ENCODE measurements around the gene ASNS. TPM values are rescaled to one million over a fixed set of nuclear protein-coding genes. Genes with fewer than 3 reads are reported as not detected.
"Not testable (repeated sequence)": the region's sequence is repeated elsewhere in the genome, so short reads cannot be mapped to it uniquely, and the experiment has no call there.

ASNS gene, protein sequence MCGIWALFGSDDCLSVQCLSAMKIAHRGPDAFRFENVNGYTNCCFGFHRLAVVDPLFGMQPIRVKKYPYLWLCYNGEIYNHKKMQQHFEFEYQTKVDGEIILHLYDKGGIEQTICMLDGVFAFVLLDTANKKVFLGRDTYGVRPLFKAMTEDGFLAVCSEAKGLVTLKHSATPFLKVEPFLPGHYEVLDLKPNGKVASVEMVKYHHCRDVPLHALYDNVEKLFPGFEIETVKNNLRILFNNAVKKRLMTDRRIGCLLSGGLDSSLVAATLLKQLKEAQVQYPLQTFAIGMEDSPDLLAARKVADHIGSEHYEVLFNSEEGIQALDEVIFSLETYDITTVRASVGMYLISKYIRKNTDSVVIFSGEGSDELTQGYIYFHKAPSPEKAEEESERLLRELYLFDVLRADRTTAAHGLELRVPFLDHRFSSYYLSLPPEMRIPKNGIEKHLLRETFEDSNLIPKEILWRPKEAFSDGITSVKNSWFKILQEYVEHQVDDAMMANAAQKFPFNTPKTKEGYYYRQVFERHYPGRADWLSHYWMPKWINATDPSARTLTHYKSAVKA
- 10 to 100 TPM; 25.8 to 32.7 (median 29.2) TPM for polyA plus RNA-seq (ENCODE audit: insufficient read length in 3 of 3)

DNA sequence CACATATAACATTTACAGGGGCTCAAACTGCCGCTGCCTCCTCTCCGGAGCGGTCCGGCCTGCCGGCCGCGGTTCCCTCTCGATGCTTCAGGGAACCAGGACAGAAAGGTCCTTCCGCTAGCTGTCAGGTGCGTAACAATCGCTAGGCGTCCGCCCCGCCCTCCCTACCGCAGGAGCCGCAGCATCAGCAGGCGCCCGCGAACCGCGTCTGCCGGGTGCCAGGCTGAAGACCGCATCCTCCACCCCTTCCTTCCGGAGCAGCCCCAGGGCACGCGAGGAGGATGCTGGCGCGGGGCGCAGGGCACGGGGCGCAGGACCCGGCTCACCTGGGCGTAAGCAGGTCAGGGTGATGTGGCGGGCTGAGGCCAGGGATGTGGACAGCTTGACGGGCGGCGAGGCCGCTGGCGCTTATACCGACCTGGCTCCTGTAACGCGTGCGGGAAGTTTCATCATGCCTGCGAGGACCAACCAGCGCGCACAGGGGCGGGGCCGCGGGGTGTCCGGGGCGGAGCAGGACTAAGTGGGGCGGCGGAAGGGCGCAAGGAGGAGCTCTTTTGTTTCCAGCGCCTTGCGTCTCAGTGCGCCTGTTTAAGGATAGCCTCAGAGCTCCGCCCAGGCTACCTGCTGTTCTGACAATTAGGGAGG lies at the start of gene ASNS:
TSS of gene ASNS (minus strand) at position 384 of the 645 bp plus-strand sequence. CDS start 3,252 bp downstream, outside the sequence.
- peak; percentile 48 to 75 (median 71) for DNase-seq (ENCODE audit: low read depth in 3 of 3, low spot score in 2 of 3)

DNA sequence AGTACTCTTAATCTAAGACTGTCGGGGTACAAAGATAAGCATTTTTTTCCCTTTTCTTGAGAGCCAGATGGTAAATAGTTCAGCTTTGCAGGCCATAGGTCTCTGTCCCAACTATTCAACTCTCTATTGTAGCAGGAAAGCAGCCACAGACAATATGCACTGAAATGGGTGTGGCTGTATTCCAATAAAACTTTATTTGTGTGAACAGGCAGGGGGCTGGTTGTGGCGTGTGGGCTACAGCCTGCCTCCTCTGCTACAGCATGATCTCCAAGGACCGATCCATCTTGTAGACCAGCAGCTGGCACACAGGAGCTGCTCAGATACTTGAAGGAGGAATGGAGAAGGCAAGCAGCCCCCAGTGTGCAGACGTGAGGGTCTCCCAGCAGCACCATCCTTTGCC lies 49.0 kb upstream of the ASNS start:
- DNase-seq (ENCODE audit: low read depth in 3 of 3, low spot score in 2 of 3), result not testable (repeated sequence)

DNA sequence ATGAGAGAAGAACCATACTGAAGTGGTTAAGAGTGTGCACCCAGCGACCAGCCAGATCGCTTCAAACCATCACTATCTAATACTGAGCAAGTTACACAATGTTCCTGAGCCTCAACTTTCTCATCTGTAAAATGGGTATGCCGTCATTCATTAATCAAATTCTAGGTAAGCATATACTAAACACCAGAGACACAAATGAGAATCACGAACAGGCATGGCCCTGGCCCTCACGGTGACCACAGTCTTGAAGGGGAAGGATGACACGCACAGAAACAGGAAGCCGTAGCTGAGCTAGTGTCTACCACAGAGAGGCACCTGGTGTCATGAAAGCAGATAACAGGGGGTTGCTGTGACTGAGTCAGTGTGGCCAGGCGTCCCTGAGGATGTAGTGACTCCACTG lies 43.1 kb upstream of the ASNS start:
- DNase-seq (ENCODE audit: low read depth in 3 of 3, low spot score in 2 of 3), result not testable (repeated sequence)

DNA sequence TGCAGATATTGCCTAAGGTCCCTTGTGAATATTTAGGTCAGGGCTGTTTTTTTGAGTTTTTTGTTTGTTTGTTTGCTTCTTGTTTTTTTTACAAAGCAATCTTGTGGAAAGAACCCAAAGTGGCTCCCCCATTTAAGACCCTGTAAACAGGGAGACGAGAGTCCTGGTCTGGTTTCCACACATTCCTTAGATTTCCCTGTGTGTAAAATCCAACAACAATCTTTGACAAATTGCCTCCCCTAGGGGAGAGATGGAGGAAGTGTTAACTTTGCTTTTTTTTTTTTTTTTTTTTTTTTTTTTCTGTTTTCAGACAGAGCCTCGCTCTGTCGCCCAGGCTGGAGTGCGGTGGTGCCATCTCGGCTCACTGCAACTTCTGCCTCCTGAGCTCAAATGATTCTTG lies 40.1 kb upstream of the ASNS start:
- not testable (repeated sequence) for DNase-seq (ENCODE audit: low read depth in 3 of 3, low spot score in 2 of 3)

DNA sequence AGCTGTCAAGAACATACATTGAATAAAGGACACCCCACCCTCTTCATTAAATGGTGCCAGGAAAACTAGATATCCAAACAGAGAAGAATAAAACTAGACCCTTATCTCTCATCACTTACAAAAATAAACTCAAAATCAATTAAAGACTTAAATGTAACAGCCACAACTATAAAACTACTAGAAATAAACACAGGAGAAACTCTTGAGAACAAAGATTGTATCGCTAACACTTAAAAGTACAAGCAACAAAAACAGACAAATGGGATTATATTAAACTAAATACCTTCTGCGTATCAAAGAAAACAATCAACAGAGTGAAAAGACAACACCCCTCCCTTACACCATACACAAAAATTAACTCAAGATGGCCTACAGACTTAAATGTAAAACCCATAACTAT lies 24.7 kb upstream of the ASNS start:
- not testable (repeated sequence) for DNase-seq (ENCODE audit: low read depth in 3 of 3, low spot score in 2 of 3)

DNA sequence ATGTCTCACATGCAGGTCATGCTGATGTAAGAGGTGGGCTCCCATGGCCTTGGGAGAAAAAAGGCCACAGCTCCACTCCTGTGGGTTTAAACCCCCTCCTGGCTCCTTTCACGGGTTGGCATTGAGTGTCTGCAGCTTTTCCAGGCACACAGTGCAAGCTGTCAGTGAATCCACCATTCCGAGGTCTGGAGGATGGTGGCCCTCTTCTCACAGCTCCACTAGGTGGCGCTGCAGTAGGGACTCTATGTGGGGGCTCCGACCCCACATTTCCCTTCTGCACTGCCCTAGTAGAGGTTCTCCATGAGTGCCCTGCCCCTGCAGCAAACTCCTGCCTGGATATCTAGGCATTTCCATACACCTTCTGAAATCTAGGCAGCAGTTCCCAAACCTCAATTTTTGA lies 19.5 kb upstream of the ASNS start:
- not testable (repeated sequence) for DNase-seq (ENCODE audit: low read depth in 3 of 3, low spot score in 2 of 3)

DNA sequence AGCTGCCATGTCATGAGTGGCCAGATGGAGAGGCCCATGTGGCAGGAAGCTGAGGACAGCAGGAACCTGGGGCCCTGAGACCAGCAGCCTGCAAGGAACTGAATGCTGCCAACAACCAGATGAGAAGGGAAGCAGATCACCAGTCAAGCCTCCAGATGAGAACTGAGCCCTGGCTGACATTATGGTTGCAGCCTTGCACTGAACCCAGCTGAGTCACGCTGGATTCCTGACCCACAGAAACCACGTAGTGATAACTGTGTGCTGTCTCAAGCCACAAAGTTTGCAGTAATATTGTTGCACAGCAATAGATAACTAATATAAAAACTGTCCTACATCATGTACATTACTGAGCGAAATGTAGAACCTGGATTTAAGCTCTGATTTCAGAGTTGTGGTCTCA lies 7.3 kb upstream of the ASNS start:
- not testable (repeated sequence) for DNase-seq (ENCODE audit: low read depth in 3 of 3, low spot score in 2 of 3)

DNA sequence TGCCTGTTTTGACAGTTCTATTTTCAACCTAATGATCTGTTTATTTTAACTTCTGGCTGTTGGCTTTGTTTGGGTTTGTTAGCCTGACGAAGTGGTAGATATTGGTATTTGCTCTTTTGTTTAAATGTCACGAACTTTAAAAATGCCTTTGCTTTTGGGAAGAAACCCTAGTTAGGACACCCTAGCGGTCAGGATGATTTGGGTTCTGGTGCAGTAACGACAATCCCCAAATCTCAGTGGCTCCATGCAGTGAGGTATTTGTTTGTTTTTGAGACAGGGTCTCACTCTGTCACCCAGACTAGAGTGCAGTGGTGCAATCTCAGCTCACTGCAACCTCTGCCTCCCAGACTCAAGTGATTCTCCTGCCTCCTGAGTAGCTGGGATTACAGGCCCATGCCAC lies 2.7 kb upstream of the ASNS start:
- DNase-seq (ENCODE audit: low read depth in 3 of 3, low spot score in 2 of 3), result not testable (repeated sequence)

DNA sequence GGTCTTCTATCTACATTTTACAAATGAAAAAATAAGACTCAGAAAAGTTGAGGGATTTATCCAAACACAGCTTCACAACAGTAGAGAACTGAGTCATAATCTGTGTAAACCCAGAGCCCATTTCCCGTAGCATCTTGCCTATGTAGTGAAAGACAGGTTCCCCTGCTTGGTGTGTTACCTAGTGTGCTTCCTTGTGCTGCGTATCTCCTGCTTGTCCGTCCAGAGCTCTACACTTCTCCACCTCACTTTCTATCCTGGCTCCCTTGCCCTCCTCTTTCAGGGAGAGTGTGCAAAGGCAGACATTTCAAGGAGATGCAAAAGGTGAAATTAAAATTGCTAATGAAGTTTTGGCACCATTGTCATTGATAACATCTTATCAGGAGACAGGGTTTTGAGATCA lies 1.4 kb upstream of the ASNS start:
- DNase-seq (ENCODE audit: low read depth in 3 of 3, low spot score in 2 of 3), result no peak

DNA sequence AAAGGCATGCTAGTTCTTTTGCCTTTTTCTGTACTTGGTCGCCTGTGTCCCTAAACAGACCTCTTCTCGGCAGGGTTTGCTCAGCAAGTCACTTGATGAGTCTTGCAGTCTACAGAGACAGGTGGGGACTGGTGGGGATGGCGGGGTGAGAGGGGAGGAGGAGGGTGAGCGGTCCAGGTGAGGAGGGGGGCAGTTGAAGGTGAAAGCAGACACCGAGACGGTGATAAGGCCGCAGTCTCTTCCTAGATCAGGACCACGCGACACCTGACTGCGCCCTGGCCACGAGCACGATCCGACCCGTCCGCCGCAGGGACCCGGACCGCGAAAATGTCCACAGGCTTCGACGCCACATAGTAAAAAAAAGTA lies 566 bp downstream of the ASNS start:
- DNase-seq (ENCODE audit: low read depth in 3 of 3, low spot score in 2 of 3), result peak in 1 of 3 donors; percentile 10

DNA sequence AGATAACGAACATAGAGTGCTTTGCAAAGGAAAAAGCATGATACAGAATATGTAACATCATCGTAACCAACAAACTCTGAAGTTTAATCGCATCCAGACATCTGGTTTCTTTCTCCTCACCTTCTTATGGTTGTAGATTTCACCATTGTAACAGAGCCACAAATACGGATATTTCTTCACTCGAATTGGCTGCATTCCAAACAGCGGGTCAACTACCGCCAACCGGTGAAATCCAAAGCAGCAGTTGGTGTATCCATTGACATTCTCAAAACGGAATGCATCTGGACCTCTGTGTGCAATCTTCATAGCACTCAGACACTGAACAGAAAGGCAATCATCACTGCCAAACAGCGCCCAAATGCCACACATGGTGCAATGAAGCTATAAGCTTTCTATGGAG lies 3.4 kb downstream of the ASNS start:
- no peak for DNase-seq (ENCODE audit: low read depth in 3 of 3, low spot score in 2 of 3)

DNA sequence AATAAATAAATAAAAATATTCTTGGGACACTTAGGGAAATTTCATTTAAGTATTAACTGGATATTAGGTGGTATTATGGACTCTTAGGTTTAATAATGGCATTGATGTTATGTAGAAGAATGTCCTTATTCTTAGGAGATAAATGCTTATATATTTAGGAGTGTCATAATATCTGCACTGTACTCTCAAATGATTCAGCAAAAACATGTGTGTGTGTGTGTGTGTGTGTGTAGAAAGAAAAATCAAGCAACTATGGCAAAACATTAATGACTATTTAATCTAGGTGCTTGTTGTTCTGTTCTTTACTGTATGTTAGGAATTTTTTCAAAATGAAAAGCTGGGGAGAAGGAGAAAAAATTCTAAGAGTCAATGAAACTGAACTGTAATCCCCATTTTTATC lies 3.9 kb downstream of the ASNS start:
- DNase-seq (ENCODE audit: low read depth in 3 of 3, low spot score in 2 of 3), result no peak

DNA sequence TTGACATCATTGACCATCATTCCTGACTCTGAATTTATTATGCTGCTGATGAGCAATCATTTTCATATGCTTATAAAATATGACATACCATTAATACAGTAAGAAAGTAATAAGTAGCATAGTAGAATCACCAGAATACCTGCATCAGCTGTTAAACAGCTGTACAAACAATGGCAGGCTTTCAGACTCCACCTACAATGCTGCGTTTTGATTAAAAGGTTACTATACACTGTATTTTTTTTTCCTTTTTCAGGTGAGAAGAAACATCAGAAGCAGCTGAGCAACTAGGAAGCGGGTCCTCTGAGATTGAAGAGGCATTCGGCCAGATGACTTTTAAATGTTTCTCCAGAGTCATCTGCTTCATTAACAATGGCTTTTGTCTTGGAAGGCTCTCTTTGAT lies 7.1 kb downstream of the ASNS start:
- no peak for DNase-seq (ENCODE audit: low read depth in 3 of 3, low spot score in 2 of 3)

DNA sequence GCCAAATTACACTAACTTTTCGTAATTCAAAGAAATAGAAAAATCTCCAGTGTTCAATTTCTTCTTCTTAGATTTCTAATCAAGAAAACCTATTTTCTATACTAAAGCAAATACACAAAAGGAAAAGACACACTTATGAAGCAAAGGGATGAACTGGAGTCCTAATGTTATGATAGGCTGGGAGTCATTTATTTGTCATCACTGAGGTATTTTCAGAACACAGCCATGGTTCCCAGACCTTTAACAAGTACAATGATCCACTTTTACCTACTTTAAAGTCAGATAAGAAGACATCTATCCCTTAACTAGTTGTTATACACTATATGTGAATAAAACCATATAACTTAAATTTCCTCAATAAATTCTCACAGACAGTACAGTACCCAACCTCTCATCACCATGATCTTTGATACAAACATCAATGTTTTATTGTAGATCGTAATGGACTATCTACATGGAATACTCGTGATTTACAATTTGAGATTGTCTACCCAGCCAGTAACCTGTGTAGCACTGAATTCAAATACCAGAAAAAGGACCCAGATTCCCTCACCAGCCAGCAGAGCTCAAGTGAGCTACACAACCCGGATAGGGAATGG lies 12.5 kb downstream of the ASNS start:
- DNase-seq (ENCODE audit: low read depth in 3 of 3, low spot score in 2 of 3), result no peak

DNA sequence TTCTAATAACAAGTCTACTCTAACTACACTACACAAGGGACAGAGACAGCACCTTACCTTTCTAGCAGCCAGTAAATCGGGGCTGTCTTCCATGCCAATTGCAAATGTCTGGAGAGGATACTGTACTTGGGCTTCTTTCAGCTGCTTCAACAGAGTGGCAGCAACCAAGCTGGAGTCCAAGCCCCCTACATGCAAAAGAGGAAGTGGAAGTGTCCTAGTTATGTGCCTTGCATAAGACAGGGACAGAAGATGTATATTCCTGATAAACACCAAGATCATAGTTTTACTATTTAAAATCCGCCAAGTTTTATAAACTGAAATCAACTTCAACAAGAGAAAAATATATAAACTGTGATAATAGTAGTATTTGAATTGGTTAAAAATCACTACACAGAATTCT lies 14.0 kb downstream of the ASNS start:
- no peak for DNase-seq (ENCODE audit: low read depth in 3 of 3, low spot score in 2 of 3)

DNA sequence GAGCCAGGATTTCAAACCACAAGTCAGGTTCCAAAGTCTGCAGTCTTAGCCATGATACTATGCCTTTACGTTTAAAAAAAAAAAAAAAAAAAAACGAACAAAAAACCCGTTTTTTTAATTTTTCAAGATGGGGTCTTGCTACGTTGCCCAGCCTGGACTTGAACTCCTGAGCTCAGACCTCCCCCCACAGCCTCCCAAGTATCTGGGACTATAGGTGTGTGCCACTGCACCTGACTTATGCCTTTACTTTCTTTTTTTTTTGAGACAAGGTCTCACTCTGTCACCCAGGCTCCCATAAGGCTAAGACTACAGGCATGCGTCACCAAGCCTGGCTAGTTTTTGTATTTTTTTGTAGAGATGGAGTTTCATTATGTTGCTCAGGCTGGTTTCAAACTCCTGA lies 14.7 kb downstream of the ASNS start:
- DNase-seq (ENCODE audit: low read depth in 3 of 3, low spot score in 2 of 3), result no peak

DNA sequence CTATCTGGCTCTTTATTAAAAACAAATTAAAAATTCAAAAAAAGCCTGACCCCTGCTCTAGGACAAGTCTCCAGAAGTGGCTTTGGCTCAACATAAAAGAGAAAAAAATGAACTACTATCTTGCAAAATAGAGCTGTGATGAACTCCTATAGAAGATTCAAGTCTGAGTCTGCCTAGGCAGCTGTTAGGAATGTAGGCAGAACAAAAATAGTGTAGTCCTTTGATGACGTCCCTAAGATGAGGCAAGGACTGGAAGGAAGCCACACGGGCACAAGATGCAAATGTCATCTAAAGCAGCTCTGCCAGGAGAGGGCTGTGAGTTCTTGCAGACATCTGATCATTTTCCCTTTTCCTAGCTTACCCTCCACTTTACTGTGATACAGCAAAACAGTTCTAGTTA lies 20.5 kb downstream of the ASNS start:
- DNase-seq (ENCODE audit: low read depth in 3 of 3, low spot score in 2 of 3), result no peak

DNA sequence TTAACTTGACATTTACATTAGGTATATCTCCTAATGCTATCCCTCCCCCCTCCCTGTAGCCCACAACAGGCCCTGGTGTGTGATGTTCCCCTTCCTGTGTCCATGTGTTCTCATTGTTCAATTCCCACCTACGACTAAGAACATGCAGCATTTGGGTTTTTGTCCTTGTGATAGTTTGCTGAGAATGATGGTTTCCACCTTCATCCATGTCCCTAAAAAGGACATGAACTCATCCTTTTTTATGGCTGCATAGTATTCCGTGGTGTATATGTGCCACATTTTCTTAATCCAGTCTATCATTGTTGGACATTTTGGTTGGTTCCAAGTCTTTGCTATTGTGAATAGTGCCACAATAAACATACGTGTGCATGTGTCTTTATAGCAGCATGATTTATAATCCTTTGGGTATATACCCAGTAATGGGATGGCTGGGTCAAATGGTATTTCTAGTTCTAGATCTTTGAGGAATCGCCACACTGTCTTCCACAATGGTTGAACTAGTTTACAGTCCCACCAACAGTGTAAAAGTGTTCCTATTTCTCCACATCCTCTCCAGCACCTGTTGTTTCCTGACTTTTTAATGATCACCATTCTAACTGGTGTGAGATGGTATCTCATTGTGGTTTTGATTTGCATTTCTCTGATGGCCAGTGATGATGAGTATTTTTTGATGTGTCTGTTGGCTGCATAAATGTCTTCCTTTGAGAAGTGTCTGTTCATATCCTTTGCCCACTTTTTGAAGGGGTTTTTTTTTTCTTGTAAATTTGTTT lies 21.8 kb downstream of the ASNS start:
- DNase-seq (ENCODE audit: low read depth in 3 of 3, low spot score in 2 of 3), result not testable (repeated sequence)

DNA sequence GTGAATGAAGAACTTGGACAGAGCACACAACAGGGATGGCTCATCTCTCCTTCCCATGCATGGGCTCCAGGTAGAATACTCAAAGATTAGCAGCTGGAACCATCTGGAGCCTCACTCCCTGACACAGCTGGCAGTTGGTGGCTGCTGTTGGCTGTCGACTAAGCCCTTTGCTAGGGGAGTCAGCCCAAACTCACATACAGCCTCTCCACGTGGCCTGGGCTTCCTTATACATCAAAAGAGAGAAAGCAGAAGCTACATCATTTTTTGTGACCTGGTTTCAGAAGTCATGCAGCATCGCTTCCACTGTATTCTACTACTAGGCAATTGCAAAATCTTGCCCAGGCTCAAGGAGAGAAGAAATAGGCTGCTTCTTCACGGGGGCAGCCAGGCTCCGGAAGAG lies 24.4 kb downstream of the ASNS start:
- DNase-seq (ENCODE audit: low read depth in 3 of 3, low spot score in 2 of 3), result no peak

DNA sequence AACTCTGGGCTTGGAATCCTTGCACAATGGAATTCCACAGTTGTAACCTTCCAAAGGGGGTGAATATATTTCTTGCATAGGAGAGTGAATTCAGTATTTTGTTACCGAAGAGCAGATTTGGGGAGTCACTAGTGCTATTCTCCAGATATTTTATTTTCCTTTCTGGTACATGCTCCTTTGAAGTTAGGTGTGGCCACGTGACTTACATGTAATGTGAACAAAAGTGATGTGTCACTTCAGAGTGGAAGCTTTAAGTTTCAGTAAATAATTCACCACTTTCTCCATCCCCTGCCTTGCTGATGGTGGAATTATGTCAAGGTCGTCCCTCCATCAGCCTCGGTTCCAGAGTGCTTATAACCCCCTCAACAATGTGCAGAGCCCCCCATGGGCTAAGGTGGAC lies 25.3 kb downstream of the ASNS start:
- DNase-seq (ENCODE audit: low read depth in 3 of 3, low spot score in 2 of 3), result no peak
